SU-DHL-6 (cell line): ENCODE results near the gene MAGEB2.

Experiments used
- CTCF ChIP-seq: fragments of 200-600 bp; sonication (generic); IDR thresholded peaks from one replicate; pipeline ENCODE4 v1.5.1; 2017; ENCODE audit warnings: antibody characterized with exemption, mild to moderate bottlenecking, low read length, moderate library complexity; ENCODE audit not compliant: insufficient read depth, poor library complexity, severe bottlenecking
- EZH2phosphoT487 ChIP-seq: fragments of 200-600 bp; sonication (generic), shearing (Covaris generic); conservative IDR thresholded peaks from 2 replicates; pipeline ENCODE4 v1.6.1; 2018; ENCODE audit warnings: mild to moderate bottlenecking, antibody characterized with exemption, low read length, moderate library complexity, mixed read lengths

GRCh38 chrX:30253257-30253656, 37.9 kb downstream of the MAGEB2 start:
- no peak for TF ChIP-seq CTCF
- TF ChIP-seq EZH2phosphoT487, result no peak
